ENCODE data around the gene ACAD9. TPM values are rescaled to one million over a fixed set of nuclear protein-coding genes. Genes with fewer than 3 reads are reported as not detected.
A peak's percentile ranks its signal among the peaks of the same experiment; 100 is the strongest.

The ACAD9 gene
- total and polyA plus RNA-seq, 2 of the 13 experiments (the other 11 are each of a cell fraction or from before 2014, with no cell fraction given): 15.3 to 38.2 TPM

DNA sequence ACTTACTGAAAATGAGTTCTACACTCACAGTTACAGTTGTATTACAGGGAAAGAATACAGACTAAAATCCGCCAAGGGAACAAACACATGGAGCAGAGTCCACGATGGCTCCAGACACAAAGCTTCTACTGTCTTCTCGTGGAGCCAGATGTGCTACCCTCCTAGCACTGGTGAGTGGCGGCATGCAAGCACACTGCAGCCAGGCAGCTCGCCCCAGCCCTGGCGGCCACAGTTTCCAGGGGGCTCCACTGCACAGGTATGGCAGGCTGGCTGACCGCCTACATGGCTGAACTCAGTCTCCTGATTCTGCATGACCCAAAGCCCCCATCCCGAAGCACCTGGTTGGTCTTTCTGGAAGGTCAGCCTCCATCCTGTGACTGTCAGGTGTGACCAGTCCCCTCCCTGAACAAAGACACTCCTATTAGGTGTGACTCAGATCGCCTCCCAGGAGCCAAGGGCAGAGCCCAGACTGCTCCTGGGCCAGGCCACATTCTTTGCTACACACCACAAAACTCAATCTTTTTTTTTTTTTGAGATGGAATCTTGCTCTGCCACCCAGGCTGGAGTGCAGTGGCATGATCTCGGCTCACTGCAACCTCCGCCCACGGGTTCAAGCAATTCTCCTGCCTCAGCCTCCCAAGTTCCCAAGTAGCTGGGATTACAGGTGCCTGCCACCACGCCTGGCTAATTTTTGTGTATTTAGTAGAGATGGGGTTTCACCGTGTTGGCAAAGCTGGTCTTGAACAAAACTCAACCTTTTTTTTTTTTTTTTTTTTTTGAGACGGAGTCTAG, 62.9 kb downstream of the ACAD9 start (continued):
- TF ChIP-seq HES4 (CRISPR knock-in tag; IDR thresholded peaks at IDR 0.05; ENCODE audit: borderline replicate concordance) (no peak), AKAP8 (CRISPR knock-in tag; IDR thresholded peaks at IDR 0.05) (peak; percentile 50; the same call in 1 of the 2 replicates), ZBTB26 (CRISPR knock-in tag; IDR thresholded peaks at IDR 0.05; ENCODE audit: borderline replicate concordance) (no peak), PLSCR1 (CRISPR knock-in tag; IDR thresholded peaks at IDR 0.05; ENCODE audit: borderline replicate concordance) (no peak), HCFC1 (IDR thresholded peaks at IDR 0.05; ENCODE audit: low read depth, low read length) (no peak), TERF1 (CRISPR knock-in tag; IDR thresholded peaks at IDR 0.05) (no peak), ZNF577 (CRISPR knock-in tag; IDR thresholded peaks at IDR 0.05; ENCODE audit: borderline replicate concordance, low read depth) (no peak), ZNF367 (CRISPR knock-in tag; IDR thresholded peaks at IDR 0.05; ENCODE audit: borderline replicate concordance) (no peak), GPBP1L1 (CRISPR knock-in tag; IDR thresholded peaks at IDR 0.05) (no peak), FOXO1 (CRISPR knock-in tag; IDR thresholded peaks at IDR 0.05) (no peak), ZSCAN9 (CRISPR knock-in tag; IDR thresholded peaks at IDR 0.05; ENCODE audit: borderline replicate concordance) (no peak), HNRNPL (IDR thresholded peaks at IDR 0.05; ENCODE audit: low read depth, low read length) (no peak), PCBP1 (IDR thresholded peaks at IDR 0.05; ENCODE audit: borderline replicate concordance, low read depth, low read length) (no peak), ZFX (CRISPR knock-in tag; IDR thresholded peaks at IDR 0.05; ENCODE audit: low read depth) (no peak), ZNF501 (CRISPR knock-in tag; IDR thresholded peaks at IDR 0.05) (peak; percentile 54; the same call in 1 of the 2 replicates), KDM5B (CRISPR knock-in tag; IDR thresholded peaks at IDR 0.05; ENCODE audit: borderline replicate concordance) (peak; percentile 56; the same call in 1 of the 2 replicates), ZNF224 (CRISPR knock-in tag; IDR thresholded peaks at IDR 0.05) (no peak), ATRX (CRISPR knock-in tag; IDR thresholded peaks at IDR 0.05; ENCODE audit: borderline replicate concordance) (no peak)
- TF ChIP-seq, protein P1, sequence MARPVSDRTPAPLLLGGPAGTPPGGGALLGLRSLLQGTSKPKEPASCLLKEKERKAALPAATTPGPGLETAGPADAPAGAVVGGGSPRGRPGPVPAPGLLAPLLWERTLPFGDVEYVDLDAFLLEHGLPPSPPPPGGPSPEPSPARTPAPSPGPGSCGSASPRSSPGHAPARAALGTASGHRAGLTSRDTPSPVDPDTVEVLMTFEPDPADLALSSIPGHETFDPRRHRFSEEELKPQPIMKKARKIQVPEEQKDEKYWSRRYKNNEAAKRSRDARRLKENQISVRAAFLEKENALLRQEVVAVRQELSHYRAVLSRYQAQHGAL (CRISPR knock-in tag; IDR thresholded peaks at IDR 0.05; ENCODE audit: not compliant biosample characterization): no peak
- TF ChIP-seq, protein P2, sequence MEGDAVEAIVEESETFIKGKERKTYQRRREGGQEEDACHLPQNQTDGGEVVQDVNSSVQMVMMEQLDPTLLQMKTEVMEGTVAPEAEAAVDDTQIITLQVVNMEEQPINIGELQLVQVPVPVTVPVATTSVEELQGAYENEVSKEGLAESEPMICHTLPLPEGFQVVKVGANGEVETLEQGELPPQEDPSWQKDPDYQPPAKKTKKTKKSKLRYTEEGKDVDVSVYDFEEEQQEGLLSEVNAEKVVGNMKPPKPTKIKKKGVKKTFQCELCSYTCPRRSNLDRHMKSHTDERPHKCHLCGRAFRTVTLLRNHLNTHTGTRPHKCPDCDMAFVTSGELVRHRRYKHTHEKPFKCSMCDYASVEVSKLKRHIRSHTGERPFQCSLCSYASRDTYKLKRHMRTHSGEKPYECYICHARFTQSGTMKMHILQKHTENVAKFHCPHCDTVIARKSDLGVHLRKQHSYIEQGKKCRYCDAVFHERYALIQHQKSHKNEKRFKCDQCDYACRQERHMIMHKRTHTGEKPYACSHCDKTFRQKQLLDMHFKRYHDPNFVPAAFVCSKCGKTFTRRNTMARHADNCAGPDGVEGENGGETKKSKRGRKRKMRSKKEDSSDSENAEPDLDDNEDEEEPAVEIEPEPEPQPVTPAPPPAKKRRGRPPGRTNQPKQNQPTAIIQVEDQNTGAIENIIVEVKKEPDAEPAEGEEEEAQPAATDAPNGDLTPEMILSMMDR (CRISPR knock-in tag; IDR thresholded peaks at IDR 0.05): peak; percentile 60
- TF ChIP-seq, protein P3, sequence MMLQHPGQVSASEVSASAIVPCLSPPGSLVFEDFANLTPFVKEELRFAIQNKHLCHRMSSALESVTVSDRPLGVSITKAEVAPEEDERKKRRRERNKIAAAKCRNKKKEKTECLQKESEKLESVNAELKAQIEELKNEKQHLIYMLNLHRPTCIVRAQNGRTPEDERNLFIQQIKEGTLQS (CRISPR knock-in tag; IDR thresholded peaks at IDR 0.05): no peak

All from HepG2 (cell line).